Stimulated activated CD8-positive, alpha-beta memory T cell treated with anti-CD3 and anti-CD28 coated beads, Interleukin-7, amount 100 ng/mL, for 24 hours (primary cell): Measurements from ENCODE around the gene CCDC33.
A peak's percentile ranks its signal among the peaks of the same experiment; 100 is the strongest.

Experiments
- DNase-seq: peaks from one replicate; pipeline ENCODE4 v3.0.0-alpha.2; 2020; ENCODE audit warnings: low read depth

Gene CCDC33

DNA sequence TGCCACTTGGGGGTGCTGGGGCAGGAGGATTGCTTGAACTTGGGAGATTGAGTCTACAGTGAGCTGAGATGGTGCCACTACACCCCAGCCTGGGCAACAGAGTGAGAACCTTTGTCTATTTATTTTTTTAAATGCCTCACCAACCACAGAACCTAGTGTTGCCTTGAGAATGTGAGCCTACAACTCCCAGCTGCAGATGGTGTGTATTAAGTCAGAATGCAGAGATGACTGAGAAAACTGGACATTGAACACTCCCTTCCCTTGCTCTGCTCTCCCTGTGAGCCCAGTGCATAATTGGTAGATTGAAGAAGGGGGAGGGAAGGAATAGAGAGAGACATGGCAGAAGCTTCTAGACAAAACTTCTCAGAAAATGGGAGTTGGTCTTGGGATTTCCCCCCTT lies 53.5 kb downstream of the CCDC33 start:
- no peak for DNase-seq

DNA sequence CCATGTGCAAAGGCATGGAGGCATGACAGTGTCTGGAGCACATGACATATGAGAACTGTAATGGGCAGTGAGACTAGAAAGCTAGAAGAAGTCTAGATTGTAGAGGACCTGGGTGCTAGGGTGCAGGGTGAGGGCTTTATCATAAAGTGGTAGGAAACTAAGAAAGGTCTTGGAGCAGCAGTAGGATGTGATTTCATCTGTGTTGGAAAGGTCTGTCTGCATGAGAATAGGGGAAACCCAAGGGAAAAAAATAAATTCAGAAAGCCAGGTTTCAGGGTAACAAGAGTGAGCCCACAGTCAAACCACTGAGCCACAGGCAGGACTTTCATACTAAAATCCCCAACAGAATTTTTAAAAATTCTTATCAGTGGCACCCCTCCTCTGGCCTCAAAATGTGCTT lies 54.5 kb downstream of the CCDC33 start:
- DNase-seq = no peak

- peak; percentile 58 for DNase-seq
These were observed 55.3 kb downstream of the CCDC33 start for GRCh38 chr15:74291101-74292071.

GRCh38 chr15:74293021-74293810 lies 57.1 kb downstream of the CCDC33 start:
- DNase-seq = no peak

- no peak for DNase-seq
These were observed 57.9 kb downstream of the CCDC33 start for GRCh38 chr15:74294010-74294409.

GRCh38 chr15:74295800-74296199 lies 59.7 kb downstream of the CCDC33 start:
- no peak for DNase-seq

DNA sequence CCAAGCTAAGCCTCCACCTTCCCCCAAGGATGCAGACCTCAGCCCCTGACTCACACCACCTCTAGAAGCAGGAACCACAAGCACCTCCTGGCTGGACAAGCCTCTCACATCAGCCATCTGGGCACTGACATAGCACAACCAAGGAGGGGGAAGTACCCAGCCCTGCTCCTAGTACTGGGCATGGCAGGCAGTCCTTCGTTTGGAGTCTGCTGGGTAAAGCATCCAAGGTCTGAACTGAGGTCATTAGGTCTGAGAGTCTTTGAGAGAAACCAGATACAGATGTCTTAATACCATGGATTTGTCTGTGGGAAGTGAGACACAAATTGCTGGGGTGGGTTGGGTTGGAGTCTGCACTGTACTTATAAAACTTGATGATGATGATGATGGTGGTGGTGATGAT lies 61.8 kb downstream of the CCDC33 start:
- DNase-seq = no peak

GRCh38 chr15:74300057-74300795 lies 64.1 kb downstream of the CCDC33 start:
- DNase-seq = no peak

DNA sequence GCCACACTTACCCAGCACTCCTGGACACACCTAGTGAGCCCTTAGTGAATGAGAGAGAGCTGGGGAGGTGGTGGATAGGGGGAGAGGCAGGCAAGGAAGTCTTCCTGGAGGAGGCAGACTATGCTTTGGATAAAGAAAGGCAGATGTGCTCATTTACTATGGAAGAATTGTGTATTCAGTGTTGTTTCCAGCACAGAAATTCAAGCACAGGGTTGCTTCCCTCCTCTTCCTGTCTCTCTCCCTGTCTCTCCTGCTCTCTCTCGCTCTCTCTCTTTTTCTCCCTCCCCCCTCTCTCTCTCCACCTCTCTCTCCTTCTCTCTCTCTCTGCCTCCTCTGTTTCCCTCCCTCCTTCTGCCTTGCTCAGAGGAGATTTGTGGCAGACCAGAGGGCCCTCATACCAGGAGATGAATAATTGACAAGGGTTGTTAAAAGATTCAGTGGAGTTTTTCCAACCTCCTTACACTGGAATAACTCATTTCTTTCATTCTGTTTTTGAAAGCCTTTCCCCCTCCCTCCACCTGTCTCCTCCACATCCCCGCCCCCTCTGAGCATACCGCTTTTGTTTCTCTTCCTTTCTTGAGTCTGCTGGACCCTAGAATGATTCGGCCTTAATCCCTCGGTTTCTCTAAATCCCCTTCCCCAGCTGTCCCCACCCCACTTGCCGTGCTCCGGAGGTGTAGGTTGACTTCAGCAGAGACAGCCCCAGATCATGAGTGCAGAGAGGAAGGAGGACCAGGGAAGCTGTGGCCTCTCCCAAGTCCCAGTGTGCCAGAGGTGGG lies 65.6 kb downstream of the CCDC33 start:
- DNase-seq = no peak

GRCh38 chr15:74302821-74303359 lies 66.8 kb downstream of the CCDC33 start:
- DNase-seq = peak; percentile 15

GRCh38 chr15:74303741-74304309 lies 67.7 kb downstream of the CCDC33 start:
- no peak for DNase-seq

DNA sequence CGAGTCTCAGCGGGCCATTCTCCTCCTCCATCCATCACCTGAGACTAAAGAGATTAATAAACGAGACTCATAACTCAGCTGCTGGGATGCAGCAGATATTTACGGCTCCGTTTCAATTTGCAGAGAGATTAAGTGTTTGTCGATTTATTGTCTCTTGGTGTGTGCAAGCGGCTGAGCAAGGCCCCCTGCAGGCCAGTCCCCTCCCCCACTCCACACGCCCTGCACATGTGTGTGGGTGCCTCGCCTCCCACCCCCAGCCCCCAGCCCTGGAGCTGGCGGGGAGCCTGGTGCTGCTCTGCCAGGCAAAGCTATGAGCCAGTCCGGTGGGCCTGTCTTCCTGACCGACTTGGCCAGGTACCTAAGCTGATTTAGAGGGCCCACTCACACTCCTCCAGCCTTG lies 68.3 kb downstream of the CCDC33 start:
- DNase-seq = no peak

DNA sequence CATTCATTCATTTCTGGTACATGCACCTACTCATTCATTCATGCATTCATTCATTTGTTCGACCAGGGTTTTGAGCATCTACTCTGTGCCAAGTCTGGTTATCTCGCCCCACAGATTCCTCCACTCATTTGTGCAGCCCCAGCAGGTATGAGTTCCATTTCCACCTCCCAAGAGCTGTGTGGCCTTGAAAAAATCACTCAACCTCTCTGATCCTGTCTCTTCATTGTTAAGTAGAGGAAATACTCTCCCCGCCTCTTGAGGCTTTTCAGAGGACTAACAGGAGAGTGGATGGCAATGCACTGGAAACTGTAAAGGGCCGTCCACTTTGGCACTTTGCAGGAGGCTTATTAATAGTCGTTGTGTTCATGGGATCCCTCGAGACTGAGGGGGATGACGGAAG lies 69.6 kb downstream of the CCDC33 start:
- DNase-seq = no peak

- DNase-seq = no peak
These were observed 70.7 kb downstream of the CCDC33 start for GRCh38 chr15:74306781-74307217.

DNA sequence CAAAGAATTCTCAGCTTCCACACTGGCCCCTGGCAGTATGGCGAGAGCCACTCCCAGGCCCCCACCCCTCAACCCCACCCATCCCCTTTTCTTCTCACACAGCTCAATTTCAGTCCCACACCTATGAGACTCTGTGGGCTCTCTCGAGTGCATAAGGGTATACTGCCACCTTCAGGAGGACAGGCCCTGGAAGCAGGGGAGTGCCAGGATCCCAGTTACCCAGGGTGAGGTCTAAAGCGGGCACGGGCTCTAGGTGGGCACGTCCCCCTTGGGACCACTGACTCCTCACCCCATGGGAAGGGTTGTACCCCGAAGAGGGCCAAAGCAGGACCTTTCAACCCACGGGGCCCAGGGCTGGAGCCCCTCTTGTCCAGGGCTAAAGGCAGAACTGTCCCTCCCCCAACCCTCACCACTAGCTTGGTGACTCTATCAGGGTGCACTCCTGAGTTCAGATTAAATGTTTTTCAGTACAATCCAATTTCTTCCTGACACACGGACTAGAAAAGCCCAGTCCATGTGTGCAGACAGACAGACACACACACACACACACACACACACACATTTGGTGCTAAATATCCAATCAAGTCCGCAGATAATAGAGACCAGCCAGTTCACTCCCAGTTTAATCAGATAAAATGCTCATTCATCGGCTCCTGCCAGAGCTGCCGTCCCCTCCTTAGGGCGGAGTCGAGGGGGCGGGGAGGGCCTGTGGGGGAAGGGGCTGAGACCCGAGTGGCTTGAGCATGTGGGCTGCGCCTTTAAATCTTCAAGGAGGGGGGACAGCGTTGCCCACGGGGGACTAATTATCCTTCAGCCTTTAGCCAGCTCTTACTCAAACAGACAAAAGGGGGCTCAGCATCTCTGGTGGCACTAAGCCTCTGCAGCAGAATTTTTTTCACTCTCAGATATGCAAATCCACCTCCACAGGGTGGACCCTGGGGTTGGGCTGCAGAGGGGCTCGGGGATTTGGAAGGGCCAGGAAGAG lies 72.0 kb downstream of the CCDC33 start:
- DNase-seq = no peak

- DNase-seq = no peak
These were observed 75.8 kb downstream of the CCDC33 start for GRCh38 chr15:74311734-74312444.

GRCh38 chr15:74312445-74313007 lies 76.4 kb downstream of the CCDC33 start:
- DNase-seq = no peak

DNA sequence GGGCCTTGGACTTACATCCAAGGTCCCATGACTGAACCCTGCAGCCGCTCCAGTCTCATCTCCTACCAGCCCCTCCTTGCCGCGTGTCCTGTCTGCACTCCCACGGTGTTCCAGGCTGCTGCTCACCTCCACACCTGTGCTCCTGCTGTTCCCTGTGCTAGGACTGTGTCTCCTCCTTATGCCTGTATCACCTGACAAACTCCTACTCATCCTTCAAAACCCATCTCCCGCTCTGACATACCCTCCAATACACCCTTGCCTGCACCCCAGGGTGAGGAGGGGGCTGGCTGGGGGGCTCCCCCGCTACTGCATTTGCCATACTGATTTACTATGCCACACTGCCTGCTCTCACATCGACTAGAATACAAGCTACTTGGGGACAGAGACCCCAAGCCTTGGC lies 77.8 kb downstream of the CCDC33 start:
- DNase-seq = no peak
